K562 (cell line): Measurements from ENCODE around the gene GPN3. TPM values are rescaled to one million over a fixed set of nuclear protein-coding genes. Genes with fewer than 3 reads are reported as not detected.

Experiments
- ATF1 ChIP-seq, 2 experiments: fragments of 450-650 bp in 1 of 2; IDR thresholded peaks; 2 replicates each; pipeline ENCODE4 v1.6.1; 2016; ENCODE audit warnings: missing compliant biosample characterization in 1 of 2, missing genetic modification characterization in 1 of 2
- ATF3 ChIP-seq, 2 experiments: fragments of 450-650 bp in 1 of 2; sonication (generic) in 1 of 2; formaldehyde crosslinking in 1 of 2; IDR thresholded peaks in 1 of 2; conservative IDR thresholded peaks in 1 of 2; 2 replicates each; pipeline versions ENCODE4 v1.6.1 to v1.8.1; 2016 to 2023; ENCODE audit warnings: mild to moderate bottlenecking in 2 of 2, moderate library complexity in 2 of 2, inconsistent platforms in 1 of 2, missing genetic modification reagents in 1 of 2
- CSDE1 ChIP-seq, 2 experiments: fragments of 450-650 bp; IDR thresholded peaks; 2 replicates each; pipeline ENCODE4 v1.6.1; 2016; ENCODE audit warnings: mild to moderate bottlenecking in 1 of 2
- DLX4 ChIP-seq: fragments of 250-450 bp; sonication (Bioruptor Pico); IDR thresholded peaks from 2 replicates; pipeline ENCODE4 v1.6.1; 2021; ENCODE audit warnings: mild to moderate bottlenecking
- DPF2 ChIP-seq: fragments of 450-650 bp; IDR thresholded peaks from 2 replicates; pipeline ENCODE4 v1.6.1; 2016
- FUS ChIP-seq: fragments of 200-400 bp; formaldehyde crosslinking; optimal IDR thresholded peaks from 2 replicates; pipeline ENCODE3; 2017; ENCODE audit warnings: low read depth, low read length
- KAT7 ChIP-seq: sonication (generic); formaldehyde crosslinking; IDR thresholded peaks from 2 replicates; pipeline ENCODE4 v1.8.0; 2022; ENCODE audit warnings: missing genetic modification reagents, mild to moderate bottlenecking, borderline replicate concordance
- KLF1 ChIP-seq: fragments of 450-650 bp; IDR thresholded peaks from 2 replicates; pipeline ENCODE4 v1.6.1; 2016; ENCODE audit warnings: missing genetic modification characterization, missing compliant biosample characterization
- MTA3 ChIP-seq: fragments of 450-650 bp; formaldehyde crosslinking; IDR thresholded peaks from 2 replicates; pipeline ENCODE4 v1.6.1; 2017; ENCODE audit warnings: mild to moderate bottlenecking, borderline replicate concordance
- NCOA2 ChIP-seq, 2 experiments: fragments of 450-650 bp; IDR thresholded peaks; 2 replicates each; pipeline ENCODE4 v1.6.1; 2018; ENCODE audit warnings: mild to moderate bottlenecking in 2 of 2, moderate library complexity in 1 of 2; ENCODE audit not compliant: partially characterized antibody in 2 of 2
- NCOR1 ChIP-seq: fragments of 450-650 bp; IDR thresholded peaks from 2 replicates; pipeline ENCODE4 v1.6.1; 2016; ENCODE audit warnings: mild to moderate bottlenecking, moderate library complexity
- PHB ChIP-seq: fragments of 250-450 bp; sonication (Bioruptor Pico); IDR thresholded peaks from 2 replicates; pipeline ENCODE4 v1.5.0; 2021
- RBBP5 ChIP-seq: fragments of 200-600 bp; sonication (generic); IDR thresholded peaks from 2 replicates; pipeline ENCODE4 v1.6.1; 2012; ENCODE audit warnings: borderline replicate concordance, mild to moderate bottlenecking, low read length, control low read depth, inconsistent platforms; ENCODE audit not compliant: insufficient read depth, poor library complexity, severe bottlenecking
- SIN3B ChIP-seq: fragments of 450-650 bp; IDR thresholded peaks from 2 replicates; pipeline ENCODE4 v1.6.1; 2017; ENCODE audit warnings: low read depth, mild to moderate bottlenecking, moderate library complexity
- THRAP3 ChIP-seq: fragments of 450-650 bp; IDR thresholded peaks from 2 replicates; pipeline ENCODE4 v1.6.1; 2016; ENCODE audit warnings: mild to moderate bottlenecking, inconsistent platforms, borderline replicate concordance
- XRCC5 ChIP-seq: fragments of 200-400 bp; formaldehyde crosslinking; IDR thresholded peaks from 2 replicates; pipeline ENCODE4 v1.6.1; 2017; ENCODE audit warnings: low read depth, mild to moderate bottlenecking, low read length
- ZBTB5 ChIP-seq: fragments of 450-650 bp; IDR thresholded peaks from 2 replicates; pipeline ENCODE4 v1.6.1; 2017; ENCODE audit warnings: antibody characterized with exemption
- ZFP91 ChIP-seq: sonication (generic); formaldehyde crosslinking; IDR thresholded peaks from 2 replicates; pipeline ENCODE4 v1.8.0; 2022; ENCODE audit warnings: mild to moderate bottlenecking, missing genetic modification reagents
- ZNF174 ChIP-seq: fragments of 250-450 bp; sonication (Bioruptor Pico); IDR thresholded peaks from 2 replicates; pipeline ENCODE4 v1.4.0; 2020; ENCODE audit warnings: mild to moderate bottlenecking
- ZNF311 ChIP-seq: fragments of 250-450 bp; sonication (Bioruptor Pico); IDR thresholded peaks from 2 replicates; pipeline ENCODE4 v1.4.0; 2020; ENCODE audit warnings: mild to moderate bottlenecking, moderate library complexity
- ZNF511 ChIP-seq: sonication (generic); formaldehyde crosslinking; IDR thresholded peaks from 2 replicates; pipeline ENCODE4 v1.8.0; 2022; ENCODE audit warnings: mild to moderate bottlenecking, missing genetic modification reagents
- ZNF644 ChIP-seq: fragments of 200-800 bp; sonication (Bioruptor generic); IDR thresholded peaks from 2 replicates; pipeline ENCODE4 v1.6.1; 2016; ENCODE audit warnings: low read depth, missing genetic modification characterization, missing compliant biosample characterization
- polyA plus RNA-seq, 8 experiments: library from polyadenylated mRNA; depleted of rRNA in 4 of 8; stranded (reverse) in 5 of 8; unstranded in 3 of 8; fragments of >200 nt; fragmentation: Nextera tagmentation in 2 of 8; fragmentation: Illumina TruSeq in 1 of 8; extraction: Ambion mirVana in 2 of 8; extraction: Trizol in 1 of 8; gene quantifications; 2 replicates each; pipeline versions ENCODE4 v1.2.1 to v1.2.3, GENCODE V29; 2011 to 2014; ENCODE audit warnings: inconsistent platforms in 1 of 8, missing spikeins in 1 of 8
- total RNA-seq, 7 experiments: library from RNA; depleted of rRNA in 6 of 7; stranded (reverse); fragments of >200 nt in 6 of 7; fragmentation: Illumina TruSeq in 2 of 7; extraction: Trizol in 2 of 7; gene quantifications; 2 replicates each; pipeline versions ENCODE4 v1.2.1 to v1.2.3, GENCODE V29; 2011 to 2021; ENCODE audit warnings: low replicate concordance in 1 of 7

Gene GPN3
- total and polyA plus RNA-seq, 9 of the 15 experiments (the other 6 are each of a cell fraction or from before 2014, with no cell fraction given) = 35.8 to 123 (median 64.2) TPM

- TF ChIP-seq ZNF511 (CRISPR knock-in tag) = peak; percentile 95
- no peak for TF ChIP-seq ATF1 (CRISPR knock-in tag; IDR thresholded peaks at IDR 0.05)
- TF ChIP-seq ATF1 (tag; IDR thresholded peaks at IDR 0.05) = peak; percentile 61
- 0 out of 2 replicates have a peak, but pooled peaks have one; percentile 58 for TF ChIP-seq MTA3
- no peak for TF ChIP-seq CSDE1 (IDR thresholded peaks at IDR 0.05)
- no peak for TF ChIP-seq DLX4 (CRISPR knock-in tag)
- TF ChIP-seq PHB = no peak
- no peak for TF ChIP-seq THRAP3
- peak; percentile 57; the same call in 1 of the 2 replicates for TF ChIP-seq KAT7 (CRISPR knock-in tag)
- peak; percentile 95 for TF ChIP-seq RBBP5
- TF ChIP-seq FUS = no peak
- TF ChIP-seq XRCC5 = no peak
- TF ChIP-seq ZNF644 (tag) = peak; percentile 73; the same call in 1 of the 2 replicates
- TF ChIP-seq DPF2 = no peak
- no peak for TF ChIP-seq ZNF174 (CRISPR knock-in tag)
- TF ChIP-seq KLF1 = no peak
- TF ChIP-seq NCOR1 = no peak
- peak in 1 of 2 experiments; percentile 96 for TF ChIP-seq NCOA2 (IDR thresholded peaks at IDR 0.05; ENCODE audit: partially characterized antibody in 2 of 2)
- TF ChIP-seq ATF3 (IDR thresholded peaks at IDR 0.05) = no peak
- peak; percentile 28; the same call in 1 of the 2 replicates for TF ChIP-seq ATF3 (CRISPR knock-in tag; conservative IDR thresholded peaks at IDR 0.05)
- no peak for TF ChIP-seq ZNF311 (CRISPR knock-in tag)
- no peak for TF ChIP-seq ZFP91 (CRISPR knock-in tag)
- TF ChIP-seq SIN3B = peak; percentile 35; the same call in 1 of the 2 replicates
- TF ChIP-seq ZBTB5 = no peak
Observed at GRCh38 chr12:110403146-110403975, 64.7 kb downstream of the GPN3 start, which contains the start of gene ANAPC7 (continued).
